CD4-positive, alpha-beta T cell treated with Interleukin-2 at 100 ng/mL for 4 hours (primary cell): Measurements from ENCODE around the gene GPHA2.

Experiments
- DNase-seq: peaks from one replicate; pipeline ENCODE4 v3.0.0-alpha.2; 2020; ENCODE audit warnings: low spot score

GPHA2 gene

GRCh38 chr11:64910451-64911093 lies 25.1 kb downstream of the GPHA2 start:
- no peak for DNase-seq

- no peak for DNase-seq
Measured at GRCh38 chr11:64909653-64910343, 25.9 kb downstream of the GPHA2 start.

- no peak for DNase-seq
Measured at GRCh38 chr11:64908766-64909165, 26.9 kb downstream of the GPHA2 start.

- no peak for DNase-seq
Measured at GRCh38 chr11:64906314-64906635, 29.4 kb downstream of the GPHA2 start.

GRCh38 chr11:64905516-64906313 lies 30.0 kb downstream of the GPHA2 start:
- DNase-seq, result no peak

GRCh38 chr11:64903291-64903833 lies 32.3 kb downstream of the GPHA2 start:
- no peak for DNase-seq

GRCh38 chr11:64902102-64902900 lies 33.4 kb downstream of the GPHA2 start:
- DNase-seq, result no peak

- no peak for DNase-seq
Measured at GRCh38 chr11:64900774-64901173, 34.9 kb downstream of the GPHA2 start.

- DNase-seq, result peak; percentile 88
Measured at GRCh38 chr11:64900263-64900678, 35.4 kb downstream of the GPHA2 start.

GRCh38 chr11:64898541-64898940 lies 37.2 kb downstream of the GPHA2 start:
- no peak for DNase-seq

GRCh38 chr11:64898076-64898445 lies 37.6 kb downstream of the GPHA2 start:
- no peak for DNase-seq

GRCh38 chr11:64897381-64898075 lies 38.2 kb downstream of the GPHA2 start:
- DNase-seq, result no peak

GRCh38 chr11:64896448-64897022 lies 39.2 kb downstream of the GPHA2 start:
- no peak for DNase-seq

- no peak for DNase-seq
Measured at GRCh38 chr11:64894812-64895452, 40.8 kb downstream of the GPHA2 start.

- peak; percentile 89 for DNase-seq
Measured at GRCh38 chr11:64894070-64894811, 41.5 kb downstream of the GPHA2 start.

- DNase-seq, result no peak
Measured at GRCh38 chr11:64893194-64894069, 42.3 kb downstream of the GPHA2 start.

GRCh38 chr11:64892838-64893193 lies 42.9 kb downstream of the GPHA2 start:
- no peak for DNase-seq

- DNase-seq, result no peak
Measured at GRCh38 chr11:64892411-64892831, 43.3 kb downstream of the GPHA2 start.

GRCh38 chr11:64891880-64892279 lies 43.8 kb downstream of the GPHA2 start:
- no peak for DNase-seq
